ENCODE data around the gene TYSND1. TPM values are rescaled to one million over a fixed set of nuclear protein-coding genes. Genes with fewer than 3 reads are reported as not detected.
"Not testable (repeated sequence)": the region's sequence is repeated elsewhere in the genome, so short reads cannot be mapped to it uniquely, and the experiment has no call there.

TYSND1 gene
- total and polyA plus RNA-seq, 7 donors, result 2.4 to 7.5 (median 4.1) TPM

DNA sequence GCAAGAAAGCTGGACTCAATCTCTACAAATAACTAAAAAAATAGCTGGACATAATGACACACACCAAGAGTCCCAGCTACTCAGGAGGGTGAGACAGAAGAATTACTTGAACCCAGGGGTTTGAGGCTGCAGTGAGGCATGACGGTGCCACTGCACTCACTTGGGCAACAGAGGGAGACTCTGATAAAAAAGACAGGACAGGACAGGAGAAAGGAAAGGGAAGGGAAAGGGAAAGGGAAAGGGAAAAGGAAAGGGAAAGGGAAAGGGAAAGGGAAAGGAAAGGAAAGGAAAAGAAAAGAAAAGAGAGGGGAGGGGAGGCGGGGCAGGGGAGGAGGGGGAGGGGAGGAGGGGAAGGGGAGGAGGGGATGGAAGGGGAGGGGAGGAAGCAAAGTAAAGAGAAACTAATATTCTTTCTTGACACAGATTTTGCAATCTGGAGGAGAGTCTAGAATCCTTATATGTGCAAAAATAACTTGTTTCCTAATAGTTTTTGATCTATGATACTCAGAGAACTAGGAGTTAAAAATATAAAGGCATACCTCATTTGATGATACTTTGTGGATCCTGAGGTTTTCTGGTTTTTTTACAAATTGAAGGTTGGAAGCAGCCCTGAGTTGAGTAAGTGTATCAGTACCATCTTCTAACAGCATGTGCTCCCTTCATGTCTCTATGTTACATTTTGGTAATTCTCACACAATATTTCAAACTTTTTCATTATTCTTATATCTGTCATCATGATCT is 15.8 kb upstream of the TYSND1 start:
- no peak for ATAC-seq
- intact Hi-C loops (cut with DNase I), result no loop called here
- no peak for DNase-seq
- Histone ChIP-seq H3K9me3 (no peaks in the 10 kb centered on the region), H3K4me3 (no peak overlapping the region), H3K4me1 (peaks cover 47% of the 10 kb centered on the region), H3K27ac (no peak overlapping the region), H3K36me3 (ENCODE audit: insufficient read depth in 1 of 2, low read depth in 1 of 2) (peaks cover 5 to 60% of the 10 kb centered on the region in 2 donors), H3K27me3 (ENCODE audit: insufficient read depth in 3 of 3, low read length in 2 of 3) (no peaks in the 10 kb centered on the region)
- 73 to 93% (median 82%) methylated on average over 1 of the region's 2 CpGs for WGBS, 3 donors
- no peak for TF ChIP-seq CTCF (IDR thresholded peaks at IDR 0.05)

DNA sequence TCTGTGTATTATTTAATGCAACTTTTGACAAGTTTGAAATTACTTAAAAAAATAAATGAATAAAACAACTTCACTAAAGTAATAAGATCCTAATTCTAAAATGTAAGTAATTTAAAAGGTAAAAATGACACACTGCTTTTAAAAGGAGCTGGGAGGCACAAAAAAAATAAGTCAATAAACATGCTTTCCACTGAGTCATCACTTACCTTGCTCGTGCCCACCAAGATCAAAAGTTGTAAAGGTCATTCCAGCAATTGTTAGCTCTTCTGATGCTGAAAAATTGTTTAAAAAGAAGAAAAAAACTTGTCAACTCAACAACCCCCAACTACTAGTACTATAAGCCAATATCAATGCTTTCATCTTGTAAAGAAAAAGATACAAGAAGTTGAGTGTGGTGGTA is 14.3 kb upstream of the TYSND1 start:
- no peak for DNase-seq
- intact Hi-C loops (cut with DNase I), result no loop called here
- no peak overlapping the region for H3K27ac ChIP-seq
- 33 to 81% (median 58%) methylated on average over 1 of the region's 1 CpG for WGBS, 3 donors
- H3K4me1 ChIP-seq, result peaks cover 36% of the 10 kb centered on the region
- no peak for TF ChIP-seq CTCF (IDR thresholded peaks at IDR 0.05)
- no peaks in the 10 kb centered on the region for H3K9me3 ChIP-seq
- no peak overlapping the region for H3K4me3 ChIP-seq
- ATAC-seq, result no peak
- no peaks in the 10 kb centered on the region for H3K27me3 ChIP-seq (ENCODE audit: insufficient read depth in 3 of 3, low read length in 2 of 3)
- peaks cover 8 to 67% of the 10 kb centered on the region in 2 donors for H3K36me3 ChIP-seq (ENCODE audit: insufficient read depth in 1 of 2, low read depth in 1 of 2)

- H3K27me3 ChIP-seq (ENCODE audit: insufficient read depth in 3 of 3, low read length in 2 of 3); H3K4me3 ChIP-seq; intact Hi-C loops (cut with DNase I); ATAC-seq; H3K9me3 ChIP-seq; H3K27ac ChIP-seq; DNase-seq: not testable (repeated sequence)
- 29 to 96% (median 69%) methylated on average over 3 of the region's 3 CpGs for WGBS, 3 donors
- Histone ChIP-seq H3K36me3 (ENCODE audit: insufficient read depth in 1 of 2, low read depth in 1 of 2) (peaks cover 9 to 74% of the 10 kb centered on the region in 2 donors), H3K4me1 (peaks cover 24% of the 10 kb centered on the region)
Observed at GRCh38 chr10:70159366-70159765, 12.9 kb upstream of the TYSND1 start.

DNA sequence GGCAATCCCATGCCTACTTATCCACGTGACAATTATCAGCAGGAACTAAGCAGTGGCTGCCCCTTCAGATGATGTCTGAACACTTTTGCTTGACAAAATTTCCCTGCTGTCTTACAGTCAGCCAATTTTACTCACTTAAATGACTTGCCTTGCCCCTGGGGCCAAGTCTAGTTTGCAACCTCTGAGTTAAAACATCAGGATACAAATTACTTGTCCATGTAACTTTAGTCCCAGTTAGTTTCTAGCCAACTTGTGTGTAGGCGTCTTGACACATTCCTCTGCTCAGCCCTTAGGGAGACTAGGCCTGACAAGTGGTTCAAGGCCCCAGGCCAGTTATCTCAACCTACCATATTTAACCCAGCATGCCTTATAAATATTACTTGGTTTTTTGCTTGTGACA is 11.6 kb upstream of the TYSND1 start:
- no peak for DNase-seq
- WGBS, 3 donors, result 17 to 27% (median 23%) methylated on average over 2 of the region's 2 CpGs
- TF ChIP-seq CTCF (IDR thresholded peaks at IDR 0.05), result no peak
- H3K4me3 ChIP-seq, result no peak overlapping the region
- H3K4me1 ChIP-seq, result peaks cover 14% of the 10 kb centered on the region
- peak in 1 of 4 donors; percentile 45 for ATAC-seq
- no peaks in the 10 kb centered on the region for H3K27me3 ChIP-seq (ENCODE audit: insufficient read depth in 3 of 3, low read length in 2 of 3)
- intact Hi-C loops (cut with DNase I), result no loop called here
- H3K27ac ChIP-seq, result no peak overlapping the region
- H3K36me3 ChIP-seq (ENCODE audit: insufficient read depth in 1 of 2, low read depth in 1 of 2), result peaks cover 9 to 87% of the 10 kb centered on the region in 2 donors
- H3K9me3 ChIP-seq, result no peaks in the 10 kb centered on the region

DNA sequence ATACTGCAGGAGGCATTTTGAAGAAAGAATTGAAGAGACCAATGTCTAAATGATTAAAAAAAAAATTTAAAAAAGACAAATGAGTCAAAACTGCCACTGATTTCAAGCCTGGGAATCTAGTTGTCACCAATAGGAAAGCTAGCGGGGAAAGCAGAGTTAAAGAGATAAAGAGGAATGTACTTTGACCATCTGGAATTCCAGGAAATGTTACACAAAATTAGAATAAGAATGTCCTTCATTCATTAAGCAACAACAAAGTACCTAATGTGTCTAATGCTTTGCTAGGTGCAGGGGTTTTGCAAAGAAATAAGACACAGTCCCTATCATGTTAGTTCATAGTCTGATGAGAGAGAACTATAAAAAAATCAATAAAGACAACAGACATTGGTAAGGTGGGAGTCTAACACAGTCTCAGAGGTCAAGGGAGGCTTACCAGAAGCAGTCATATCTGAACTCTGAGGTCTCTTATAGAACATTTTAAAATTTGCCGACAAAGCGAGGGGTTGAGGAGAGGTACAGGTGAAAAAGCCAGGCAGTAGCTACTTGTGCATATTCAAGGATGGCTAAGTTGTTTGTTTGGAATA is 8.8 kb upstream of the TYSND1 start:
- no peaks in the 10 kb centered on the region for H3K4me1 ChIP-seq
- H3K9me3 ChIP-seq, result no peaks in the 10 kb centered on the region
- H3K36me3 ChIP-seq (ENCODE audit: insufficient read depth in 1 of 2, low read depth in 1 of 2), result peaks cover 4 to 99% of the 10 kb centered on the region in 2 donors
- TF ChIP-seq CTCF (IDR thresholded peaks at IDR 0.05), result no peak
- H3K27me3 ChIP-seq (ENCODE audit: insufficient read depth in 3 of 3, low read length in 2 of 3), result no peaks in the 10 kb centered on the region
- no peak overlapping the region for H3K27ac ChIP-seq
- intact Hi-C loops (cut with DNase I), result no loop called here
- WGBS, 3 donors, result 65 to 78% (median 65%) methylated on average over 3 of the region's 3 CpGs
- DNase-seq, result no peak
- no peak for ATAC-seq
- no peak overlapping the region for H3K4me3 ChIP-seq
